ENCODE data around the gene VPS36. TPM values are rescaled to one million over a fixed set of nuclear protein-coding genes. Genes with fewer than 3 reads are reported as not detected.

Gene VPS36
- total and polyA plus RNA-seq, 2 of the 8 experiments (the other 6 are each of a cell fraction or from before 2014, with no cell fraction given), result 14.1 to 19.8 TPM

GRCh38 chr13:52393572-52394357, 56.7 kb downstream of the VPS36 start:
- H2BK5ac ChIP-seq (ENCODE audit: low read depth, low read length), result no peak overlapping the region
- H4K20me1 ChIP-seq (replicated peaks in 1 of 2; ENCODE audit: control insufficient read depth in 1 of 2, insufficient read depth in 2 of 2, low read length in 2 of 2), result no peaks in the 10 kb centered on the region
- no peak overlapping the region for H2BK20ac ChIP-seq (ENCODE audit: low read length)
- no peak overlapping the region for H3K18ac ChIP-seq (ENCODE audit: extremely low read depth, low read length)
- H2AFZ ChIP-seq (ENCODE audit: low read length), result no peak overlapping the region
- no peaks in the 10 kb centered on the region for H3K9me3 ChIP-seq (ENCODE audit: insufficient read depth in 2 of 2, low read depth in 1 of 2, low read length in 1 of 2)
- no peak overlapping the region for H3K9ac ChIP-seq (replicated peaks in 1 of 4; ENCODE audit: extremely low read depth in 1 of 4, low read depth in 3 of 4, low read length in 3 of 4)
- H3K23ac ChIP-seq (ENCODE audit: insufficient read length), result no peak overlapping the region
- no peaks in the 10 kb centered on the region for H3K79me1 ChIP-seq (ENCODE audit: low read depth, low read length)
- H3K79me2 ChIP-seq (ENCODE audit: control insufficient read depth in 1 of 2, insufficient read depth in 2 of 2, low read length in 2 of 2), result no peaks in the 10 kb centered on the region
- H4K8ac ChIP-seq (ENCODE audit: extremely low read depth, insufficient read depth, low read length), result no peak overlapping the region
- H3K27me3 ChIP-seq (replicated peaks in 1 of 4; ENCODE audit: control insufficient read depth in 3 of 4, extremely low read depth in 1 of 4, insufficient read depth in 3 of 4, low read length in 3 of 4), result no peaks in the 10 kb centered on the region; a peak in 1 of 7 replicates
- 93% methylated on average over 8 of the region's 8 CpGs; no CpG with 5 or more reads in 1 of the 2 experiments for WGBS, 2 experiments (ENCODE audit: extremely low coverage in 1 of 2, insufficient coverage in 1 of 2, insufficient read length in 1 of 2, insufficient replicate concordance in 2 of 2, low coverage in 1 of 2, low lambda C conversion rate in 2 of 2, missing lambda C conversion rate in 1 of 2)
- no peak overlapping the region for H2BK120ac ChIP-seq (replicated peaks; ENCODE audit: low read depth, low read length)
- H3K36me3 ChIP-seq (ENCODE audit: control insufficient read depth in 2 of 4, insufficient read depth in 4 of 4, low read length in 3 of 4), result no peaks in the 10 kb centered on the region
- no peak overlapping the region for H2AK5ac ChIP-seq (ENCODE audit: low read depth, low read length)
- H3K4ac ChIP-seq (replicated peaks; ENCODE audit: insufficient read length, low read depth, low read length), result no peak overlapping the region
- ChIA-PET POLR2A (ENCODE audit: partially characterized antibody) (no interaction called here), CTCF (ENCODE audit: partially characterized antibody) (no interaction called here)
- no peak for TF ChIP-seq ASH2L (IDR thresholded peaks at IDR 0.05; ENCODE audit: low read length)
- no peak overlapping the region for H3K14ac ChIP-seq (ENCODE audit: insufficient read length)
- H2BK12ac ChIP-seq (ENCODE audit: low read depth, low read length), result no peak overlapping the region
- no peaks in the 10 kb centered on the region for H3K4me1 ChIP-seq (replicated peaks in 1 of 4; ENCODE audit: control insufficient read depth in 3 of 4, insufficient read depth in 4 of 4, low read length in 3 of 4)
- H3K4me3 ChIP-seq (ENCODE audit: extremely low read depth in 1 of 4, insufficient read depth in 2 of 4, low read depth in 3 of 4, low read length in 4 of 4), result no peak overlapping the region
- no peak overlapping the region for H4K91ac ChIP-seq (replicated peaks; ENCODE audit: insufficient read length, low read length)
- H3K4me2 ChIP-seq (ENCODE audit: insufficient read depth in 1 of 2, low read depth in 2 of 2, low read length in 2 of 2), result no peak overlapping the region
- H3K56ac ChIP-seq (replicated peaks; ENCODE audit: insufficient read length, low read depth, low read length), result no peak overlapping the region
- no peak overlapping the region for H4K5ac ChIP-seq (ENCODE audit: insufficient read length, low read depth, low read length)
- no peak for FAIRE-seq
- H3K23me2 ChIP-seq (ENCODE audit: low read depth, low read length), result no peaks in the 10 kb centered on the region
- DNase-seq (ENCODE audit: low read depth in 1 of 2, low spot score in 2 of 2), result no peak
- no peak overlapping the region for H3K27ac ChIP-seq (ENCODE audit: low read depth, low read length)
- H2BK15ac ChIP-seq (ENCODE audit: low read length), result no peak overlapping the region

All from H1 (cell line).